Superior temporal gyrus (tissue), 1 donor: Measurements from ENCODE around the gene MKNK1.

Experiments used
- DNase-seq: peaks from one replicate; pipeline ENCODE4 v3.0.0-alpha.2; 2016; ENCODE audit errors: extremely low spot score

MKNK1 gene

GRCh38 chr1:46595127-46595526 is 8.9 kb downstream of the MKNK1 start:
- no peak for DNase-seq

DNA sequence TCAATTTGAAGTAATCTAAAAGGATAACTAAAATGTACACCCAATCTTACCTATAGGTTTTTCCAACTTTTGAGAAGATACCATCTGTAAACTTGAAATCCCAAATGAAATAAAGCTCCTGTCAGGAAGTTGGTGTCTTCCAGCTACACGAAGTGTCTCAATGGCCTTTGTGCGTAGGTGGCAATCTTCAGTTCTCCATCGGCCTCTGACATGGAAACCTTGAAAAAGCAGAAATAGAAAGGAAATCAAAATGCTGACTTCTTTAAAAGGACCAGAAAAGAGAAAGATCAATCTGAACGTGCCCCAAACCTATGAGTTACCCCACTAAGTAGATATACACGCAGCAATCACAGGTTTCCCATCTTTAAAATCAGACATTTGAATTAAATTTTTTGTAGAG is 10.0 kb downstream of the MKNK1 start:
- no peak for DNase-seq

- DNase-seq, result no peak
Observed at GRCh38 chr1:46592823-46593222, 11.2 kb downstream of the MKNK1 start.

DNA sequence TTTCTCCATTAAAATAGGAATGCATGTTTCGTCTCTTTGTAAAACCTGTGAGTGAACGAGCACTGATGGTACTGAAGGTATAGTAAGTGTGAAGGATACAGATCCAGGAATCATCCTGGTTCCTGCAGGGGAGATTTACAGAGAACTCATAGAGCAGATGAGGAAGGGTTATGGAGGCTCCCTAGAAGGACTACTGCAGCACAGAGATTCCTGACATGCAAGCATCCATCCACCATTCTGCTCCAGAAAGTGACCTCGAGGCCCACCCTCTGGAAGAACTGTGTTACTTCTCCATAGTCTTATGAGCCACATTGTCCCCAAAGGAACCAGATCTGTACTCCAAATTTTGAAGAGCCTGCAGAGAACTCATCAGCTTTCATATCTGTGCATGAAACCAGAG is 14.5 kb downstream of the MKNK1 start:
- DNase-seq, result no peak

GRCh38 chr1:46587069-46587468 is 17.0 kb downstream of the MKNK1 start:
- DNase-seq, result no peak

DNA sequence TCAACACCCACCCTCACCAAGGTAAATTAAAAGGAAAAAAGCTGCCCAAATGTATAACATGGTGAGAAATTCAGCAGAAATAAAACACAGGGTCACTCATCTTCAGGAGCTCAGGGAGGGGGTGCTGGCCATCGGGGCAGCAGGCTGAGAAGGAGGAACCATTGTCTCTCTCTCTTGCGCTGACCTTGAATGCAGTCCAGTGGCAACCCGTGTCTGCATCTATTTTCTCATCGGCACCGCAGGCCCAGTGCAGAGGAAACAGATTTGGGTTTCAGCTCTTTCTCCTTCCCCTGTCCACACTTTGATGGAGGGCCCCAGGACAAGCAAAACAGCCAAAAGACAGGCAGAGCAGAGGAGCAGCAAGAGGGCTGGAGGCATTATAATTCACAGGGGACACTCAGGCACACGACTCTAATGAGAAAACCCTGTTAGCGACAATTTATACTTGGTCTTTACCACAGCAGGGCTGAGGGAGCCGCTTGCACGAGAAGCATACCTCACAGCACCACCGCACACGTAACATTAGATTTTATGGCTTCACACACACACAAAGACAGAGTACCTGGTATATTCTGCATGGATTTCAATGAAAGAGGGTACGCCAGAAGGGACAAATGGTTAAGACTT is 18.6 kb downstream of the MKNK1 start:
- DNase-seq, result no peak

- DNase-seq, result no peak
Observed at GRCh38 chr1:46583494-46583893, 20.6 kb downstream of the MKNK1 start.

GRCh38 chr1:46582972-46583371 is 21.1 kb downstream of the MKNK1 start:
- no peak for DNase-seq

DNA sequence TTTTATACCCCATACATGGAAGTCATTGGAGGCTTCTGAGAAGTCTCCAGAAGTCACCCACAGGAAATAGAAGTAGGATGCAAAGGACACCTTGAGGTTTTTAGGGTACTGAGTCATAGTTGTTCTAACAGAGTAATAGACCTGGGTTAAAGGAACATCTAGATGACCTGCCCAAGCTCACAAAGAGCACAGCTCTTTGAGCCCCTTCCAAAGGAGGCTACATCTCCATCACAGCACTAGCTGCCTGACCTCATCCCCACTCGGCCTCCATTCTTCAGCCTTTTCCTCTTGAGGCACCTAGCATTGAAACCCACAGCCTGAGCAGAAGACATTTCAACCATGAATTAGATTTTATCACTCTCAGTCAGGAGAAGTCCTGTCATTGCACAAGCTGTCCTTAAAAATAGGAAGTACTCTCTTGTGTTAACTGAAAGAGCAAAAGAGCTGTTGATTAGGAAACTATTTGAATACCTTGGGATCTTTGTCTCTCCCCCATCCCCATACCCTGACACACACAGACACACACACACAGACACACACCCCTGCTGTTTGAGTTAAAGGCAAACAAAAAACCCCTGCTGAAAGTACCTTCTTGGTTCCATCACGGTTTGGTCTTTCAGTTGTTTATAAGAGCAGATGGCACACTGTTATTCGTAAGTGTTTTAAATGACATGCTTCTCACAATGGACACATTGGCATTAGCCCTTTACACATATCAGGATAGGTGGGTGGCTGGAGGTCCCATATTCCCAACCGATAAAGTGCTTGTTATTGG is 22.2 kb downstream of the MKNK1 start:
- DNase-seq, result no peak

GRCh38 chr1:46580140-46580903 is 23.7 kb downstream of the MKNK1 start:
- no peak for DNase-seq

DNA sequence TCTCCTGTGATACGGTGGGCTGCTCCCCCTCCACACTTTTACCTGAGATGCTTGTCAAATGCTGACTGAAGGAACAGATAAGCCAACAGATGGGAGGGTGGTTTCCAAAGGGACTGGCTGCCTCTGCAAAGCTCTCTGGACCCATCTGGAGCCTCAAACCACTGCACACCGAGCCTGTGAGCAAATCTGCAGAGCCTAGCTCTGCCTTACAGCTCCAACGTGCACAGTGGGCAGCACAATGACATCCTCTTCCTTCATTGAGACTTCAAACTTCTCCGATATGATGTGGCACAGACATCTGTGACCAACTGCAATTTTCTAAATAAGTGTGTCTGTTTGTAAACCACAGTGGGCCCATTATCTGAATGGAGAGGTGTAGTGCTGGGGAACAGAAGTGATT is 26.4 kb downstream of the MKNK1 start:
- no peak for DNase-seq

GRCh38 chr1:46576596-46576995 is 27.5 kb downstream of the MKNK1 start:
- DNase-seq, result no peak

GRCh38 chr1:46575778-46576177 is 28.3 kb downstream of the MKNK1 start:
- DNase-seq, result no peak

- no peak for DNase-seq
Observed at GRCh38 chr1:46575300-46575699, 28.8 kb downstream of the MKNK1 start.

DNA sequence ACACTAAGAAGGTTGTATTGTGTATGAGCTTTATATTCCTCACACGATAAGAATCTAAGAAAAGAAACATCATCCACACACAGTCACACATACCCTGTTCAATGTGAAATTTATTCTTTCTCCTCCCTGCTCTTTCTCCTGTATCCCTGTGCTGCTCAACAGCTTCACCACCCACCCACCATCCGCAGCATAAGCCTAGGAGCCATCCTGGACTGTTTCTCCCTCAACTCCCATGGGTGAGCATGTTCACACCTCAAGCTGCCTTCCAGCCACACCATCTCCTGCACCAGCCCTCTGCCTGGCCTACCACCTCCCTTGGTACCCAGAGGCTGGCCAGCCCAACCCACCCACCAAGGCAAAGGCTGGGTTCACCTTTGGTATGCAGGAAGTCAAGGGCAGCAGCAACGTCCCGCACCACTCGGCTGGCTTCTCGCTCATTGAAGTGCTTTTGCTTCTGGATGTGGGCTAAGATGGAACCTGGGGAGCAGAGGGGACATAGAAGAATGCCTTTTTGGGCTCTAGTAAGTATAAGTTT is 32.3 kb downstream of the MKNK1 start:
- no peak for DNase-seq

DNA sequence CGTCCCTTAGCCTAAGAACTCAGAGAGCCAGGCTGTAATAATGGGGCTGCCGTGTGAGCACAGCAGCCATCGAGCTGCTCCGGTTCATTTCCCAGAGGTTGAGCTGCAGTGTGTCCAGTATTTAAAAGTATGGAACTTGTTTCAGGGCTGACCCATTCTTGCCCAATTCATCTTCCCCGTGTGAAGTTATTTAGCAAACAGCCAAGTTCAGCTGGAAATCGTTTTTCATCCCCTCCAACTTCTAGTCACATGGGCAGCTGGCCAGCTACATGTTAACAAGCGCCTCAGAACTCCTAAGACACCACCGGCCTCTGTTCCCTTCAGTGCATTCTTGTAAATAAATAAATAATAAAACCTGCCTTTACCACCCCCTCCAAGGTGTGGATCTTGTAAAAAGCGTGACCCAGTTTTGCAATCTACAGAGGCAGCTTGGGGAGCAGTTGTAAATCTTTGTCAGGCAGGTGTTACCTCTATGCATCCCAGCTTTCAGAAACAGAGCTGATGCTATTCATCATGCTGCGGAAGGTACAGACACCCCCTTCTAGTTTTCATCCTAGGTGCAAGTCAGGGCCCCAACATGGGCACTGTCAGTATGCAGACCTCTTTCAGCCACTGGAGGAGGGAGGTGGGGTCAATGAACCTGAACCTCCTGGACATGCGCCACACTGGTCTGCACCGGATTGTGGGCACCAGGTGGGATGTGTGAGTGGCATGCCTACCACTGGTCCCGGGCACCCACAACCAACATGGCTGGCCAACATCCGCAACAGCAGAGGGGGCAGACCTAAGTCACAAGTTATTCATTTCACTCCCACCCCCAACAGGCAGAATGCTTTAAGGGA is 34.0 kb downstream of the MKNK1 start:
- DNase-seq, result no peak

DNA sequence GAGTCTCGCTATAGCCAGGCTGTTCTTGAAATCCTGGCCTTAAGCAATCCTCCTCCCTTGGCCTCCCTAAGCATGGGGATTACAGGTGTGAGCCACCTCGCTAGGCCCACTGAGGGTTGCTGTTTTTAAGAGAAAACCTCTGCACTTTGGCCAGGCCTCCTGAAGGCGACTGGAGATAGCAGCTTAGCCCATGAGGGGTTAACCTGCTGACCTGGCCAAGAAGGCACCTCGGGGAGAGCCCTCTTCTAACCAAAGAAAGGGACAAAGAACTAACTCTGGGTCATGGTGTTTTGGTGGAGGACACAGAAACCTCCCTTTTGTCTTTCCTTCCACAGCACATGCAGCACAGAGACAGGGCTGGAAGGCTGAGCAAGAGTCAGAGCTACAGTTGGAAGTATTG is 35.0 kb downstream of the MKNK1 start:
- no peak for DNase-seq

- no peak for DNase-seq
Observed at GRCh38 chr1:46568461-46568891, 35.6 kb downstream of the MKNK1 start.

DNA sequence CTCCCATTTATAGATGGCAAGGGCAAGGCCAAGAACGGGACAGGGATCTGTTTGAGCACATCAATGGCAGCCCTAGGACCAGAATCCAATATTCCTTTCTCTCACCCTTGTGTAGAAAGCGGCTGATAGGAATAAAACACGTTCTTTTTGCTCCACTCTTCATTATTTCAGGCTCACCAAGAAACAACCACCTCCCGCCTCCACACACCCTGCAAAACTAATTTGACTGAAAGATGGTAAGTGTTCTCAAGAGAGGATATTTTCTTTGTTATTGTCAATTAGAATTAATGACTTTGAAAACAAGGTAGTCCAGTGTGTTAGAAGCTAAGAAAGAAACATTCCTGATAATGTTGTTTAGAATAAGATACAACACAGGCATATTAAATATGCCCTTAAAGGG is 40.7 kb downstream of the MKNK1 start:
- no peak for DNase-seq

DNA sequence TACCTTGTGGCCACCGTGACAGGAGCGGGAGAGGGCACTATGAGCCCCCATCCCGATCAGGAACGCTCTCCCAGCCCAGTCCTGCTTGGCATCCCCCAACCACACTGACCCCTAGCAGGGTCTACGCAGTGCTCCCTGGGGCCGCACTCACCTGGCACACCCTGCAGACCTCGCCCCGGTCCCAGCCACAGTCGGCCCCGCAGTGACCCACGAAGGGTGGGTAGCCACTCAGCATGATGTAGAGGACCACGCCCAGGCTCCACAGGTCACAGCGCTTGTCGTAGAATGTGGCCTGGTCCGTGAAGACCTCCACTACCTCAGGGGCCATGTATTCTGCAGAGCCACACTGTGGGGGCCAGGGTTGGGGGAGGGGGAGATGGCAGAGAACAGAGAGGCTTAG is 41.6 kb downstream of the MKNK1 start:
- DNase-seq, result no peak

DNA sequence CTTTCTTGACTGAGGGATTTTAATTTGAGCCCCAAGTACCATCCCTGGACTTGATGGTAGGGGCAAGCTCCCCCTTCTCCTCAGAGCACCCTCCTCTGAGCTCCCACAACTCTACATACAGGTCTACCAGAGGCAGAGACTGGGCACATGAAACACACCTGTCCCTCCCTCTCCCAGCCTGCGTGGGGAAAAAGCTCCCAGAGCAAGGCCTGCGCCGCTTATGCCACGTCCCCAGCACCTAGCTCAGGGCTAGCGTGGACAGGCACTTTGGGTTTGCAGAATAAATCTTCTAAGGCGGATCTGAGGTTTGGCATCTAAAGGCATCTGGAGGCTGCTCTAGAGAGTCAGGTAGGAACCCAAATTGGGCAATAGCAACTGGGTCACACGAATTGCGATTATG is 45.1 kb downstream of the MKNK1 start:
- DNase-seq, result no peak
